ENCODE data around the gene ARMC3.

Gene ARMC3

DNA sequence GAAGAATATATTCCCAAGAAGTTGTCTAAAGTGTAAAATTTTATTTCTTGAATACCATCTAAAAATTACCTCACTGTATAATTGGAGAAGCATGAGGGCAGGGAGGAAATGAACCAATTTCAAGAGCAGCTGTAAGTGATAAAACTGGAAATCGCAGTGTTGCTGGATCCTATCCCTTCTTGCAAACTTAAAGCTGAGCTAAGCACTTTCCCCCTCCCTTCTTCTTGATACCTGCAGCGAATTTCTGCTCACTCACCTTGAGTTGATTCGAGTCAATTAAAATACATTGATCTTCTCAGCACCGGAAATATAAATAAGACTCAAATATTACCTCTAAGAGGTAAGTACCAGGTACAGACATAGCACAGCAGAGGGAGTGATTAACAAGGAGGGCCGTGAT lies 65.5 kb downstream of the ARMC3 start:
- no peak for DNase-seq

GRCh38 chr10:22997096-22997495 lies 69.2 kb downstream of the ARMC3 start:
- no peak for DNase-seq

- DNase-seq: no peak
These were observed 70.2 kb downstream of the ARMC3 start for GRCh38 chr10:22998091-22998490.

DNA sequence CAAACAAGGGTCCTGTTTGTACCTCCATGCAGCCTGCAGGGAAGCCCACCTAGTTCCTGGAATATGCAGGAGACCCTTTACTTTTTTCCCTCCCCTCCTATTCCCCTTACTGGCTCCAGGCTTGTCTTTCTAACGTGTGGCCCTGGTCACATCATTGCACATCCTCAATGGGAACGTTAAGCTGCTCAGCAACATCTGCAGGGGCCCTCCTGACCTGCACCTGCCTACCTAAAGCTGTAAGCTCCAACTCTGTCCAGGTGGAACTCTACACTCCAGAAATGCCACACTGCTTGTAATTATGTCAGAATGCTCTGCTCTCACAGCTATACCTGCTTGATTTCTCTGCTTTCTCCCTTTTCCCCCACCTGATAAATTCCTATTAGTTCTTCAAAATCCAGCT lies 72.1 kb downstream of the ARMC3 start:
- DNase-seq: no peak

DNA sequence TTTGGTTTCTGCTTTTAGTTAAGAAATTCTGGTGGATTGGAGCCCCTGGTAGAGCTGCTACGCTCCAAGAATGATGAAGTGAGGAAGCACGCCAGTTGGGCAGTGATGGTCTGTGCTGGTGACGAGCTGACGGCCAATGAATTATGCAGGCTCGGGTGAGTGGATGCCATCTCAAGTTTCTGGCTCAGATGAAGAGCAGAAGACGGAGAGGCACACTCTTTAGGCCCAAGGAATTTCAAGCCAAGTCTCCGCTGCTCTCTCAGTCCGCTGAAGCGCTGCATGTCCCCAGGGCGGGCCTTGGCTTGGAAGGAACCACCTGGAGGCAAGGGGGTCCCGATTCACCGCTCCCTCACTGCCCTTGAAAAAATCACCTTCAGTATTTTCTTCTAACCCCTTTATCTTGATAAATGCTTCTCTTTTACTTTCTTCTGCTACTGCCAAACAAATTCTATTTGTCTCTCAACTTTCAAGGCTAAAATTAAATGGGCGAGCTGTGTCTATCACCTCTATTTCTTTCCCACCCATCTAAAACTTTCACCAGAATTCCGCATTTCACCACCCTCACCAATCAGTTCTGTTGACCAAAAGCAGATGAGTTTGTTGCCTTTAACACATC lies 74.2 kb downstream of the ARMC3 start:
- no peak for DNase-seq

DNA sequence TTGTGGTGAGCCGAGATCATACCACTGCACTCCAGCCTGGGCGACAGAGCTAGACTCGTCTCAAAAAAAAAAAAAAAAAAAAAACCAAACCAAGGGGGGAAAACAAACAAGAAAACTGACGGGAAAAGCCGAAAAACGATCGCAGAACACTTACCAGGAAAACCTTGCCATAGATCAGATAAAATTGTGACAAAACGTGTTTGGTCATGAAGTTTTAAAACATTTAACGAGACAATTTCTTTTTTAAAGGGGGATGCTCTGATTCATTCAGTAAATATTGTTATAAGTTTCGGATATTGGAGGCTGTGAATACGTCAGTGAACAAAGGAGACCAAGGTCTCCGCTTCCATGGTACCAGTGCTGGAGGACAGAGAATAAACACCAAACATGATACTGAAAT lies 77.3 kb downstream of the ARMC3 start:
- no peak for DNase-seq

- DNase-seq: no peak
These were observed 85.9 kb downstream of the ARMC3 start for GRCh38 chr10:23013581-23014335.

DNA sequence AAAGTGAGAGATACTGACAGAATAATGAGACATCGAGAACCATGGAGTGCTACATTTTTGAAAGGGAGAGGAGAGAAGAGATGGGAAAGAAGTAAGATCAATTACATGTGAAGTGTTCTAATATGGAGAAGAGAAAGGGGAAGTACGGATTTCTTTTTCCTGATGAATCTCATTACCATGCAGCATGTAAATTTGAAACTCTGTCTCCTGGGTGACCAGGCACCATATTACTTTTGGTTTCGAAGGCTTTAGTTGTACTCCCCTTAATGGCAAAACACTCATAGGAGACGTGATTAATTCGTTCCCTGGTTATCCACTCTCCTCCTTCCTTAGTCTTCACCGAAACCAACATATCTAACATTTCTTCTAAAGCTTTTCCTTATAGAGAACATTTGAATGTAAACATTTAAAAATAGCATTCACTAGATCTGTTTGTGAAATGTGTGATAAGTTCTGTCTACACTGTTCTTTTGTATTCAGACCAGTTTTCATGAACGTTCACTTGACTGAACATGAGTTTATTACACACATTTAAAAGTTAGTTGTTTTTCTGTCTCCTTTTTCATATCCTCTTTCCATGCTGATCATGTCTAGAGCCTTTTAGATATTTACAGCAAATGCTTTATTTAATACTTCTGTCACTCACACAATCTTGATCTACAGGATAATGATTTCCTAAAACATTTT lies 87.3 kb downstream of the ARMC3 start:
- no peak for DNase-seq

DNA sequence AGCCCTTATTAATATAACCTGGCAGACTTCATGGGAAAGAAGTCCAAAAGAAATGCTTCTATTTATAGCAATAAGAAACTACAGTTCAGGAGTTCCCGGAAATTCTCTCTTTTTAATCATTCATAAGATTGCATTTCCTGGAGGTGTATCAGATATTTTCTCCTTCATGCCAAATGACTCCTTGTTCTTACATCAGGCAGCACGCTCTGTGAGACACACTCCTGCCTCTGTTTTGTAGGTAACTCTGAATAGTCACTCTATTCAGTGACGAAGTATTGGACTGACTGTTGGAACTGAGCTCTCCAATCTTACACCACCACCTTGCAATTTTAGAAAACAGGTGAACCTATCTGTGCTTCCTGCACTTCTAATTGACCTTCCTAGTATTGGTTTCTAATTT lies 88.8 kb downstream of the ARMC3 start:
- DNase-seq: no peak

GRCh38 chr10:23019633-23020032 lies 91.8 kb downstream of the ARMC3 start:
- no peak for DNase-seq

- DNase-seq: no peak
These were observed 93.6 kb downstream of the ARMC3 start for GRCh38 chr10:23021430-23021829.

DNA sequence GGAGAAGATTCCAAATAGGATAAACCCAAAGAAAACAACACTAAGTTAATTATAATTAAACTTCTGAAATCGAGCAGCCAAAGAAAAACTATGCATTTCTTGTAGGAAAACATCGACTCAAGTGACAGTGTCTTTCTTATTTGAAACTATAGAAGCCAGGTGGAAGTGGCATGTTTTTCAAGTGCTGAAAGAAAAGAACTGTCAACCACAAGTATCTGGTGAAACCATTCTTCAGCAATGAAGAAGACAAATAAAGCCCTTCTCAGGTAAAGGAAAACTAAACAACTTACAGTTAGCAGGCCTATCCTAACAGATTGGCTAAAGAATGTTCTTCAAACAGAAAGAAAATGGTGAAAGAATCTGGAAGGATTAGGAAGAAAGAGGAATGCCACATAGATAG lies 96.1 kb downstream of the ARMC3 start:
- no peak for DNase-seq

DNA sequence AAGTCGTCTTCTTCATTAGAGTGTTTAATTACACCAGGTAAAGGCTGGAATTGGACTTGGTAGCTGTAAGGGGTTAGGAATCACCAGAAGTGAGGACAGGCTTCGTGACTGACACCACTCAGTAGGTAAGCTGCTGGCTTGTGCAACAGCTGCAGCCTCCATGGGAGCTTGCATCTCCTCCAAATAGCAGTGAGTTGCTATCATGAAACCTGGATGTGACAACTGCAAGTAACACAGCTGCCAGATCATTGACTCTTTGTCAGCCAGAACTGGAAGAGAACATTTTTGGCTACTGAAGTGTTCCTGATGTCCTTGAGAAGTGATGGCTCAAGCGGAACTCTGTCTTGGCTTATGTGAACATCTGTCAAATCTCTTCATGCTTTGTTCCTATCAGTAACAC lies 103.5 kb downstream of the ARMC3 start:
- no peak for DNase-seq

DNA sequence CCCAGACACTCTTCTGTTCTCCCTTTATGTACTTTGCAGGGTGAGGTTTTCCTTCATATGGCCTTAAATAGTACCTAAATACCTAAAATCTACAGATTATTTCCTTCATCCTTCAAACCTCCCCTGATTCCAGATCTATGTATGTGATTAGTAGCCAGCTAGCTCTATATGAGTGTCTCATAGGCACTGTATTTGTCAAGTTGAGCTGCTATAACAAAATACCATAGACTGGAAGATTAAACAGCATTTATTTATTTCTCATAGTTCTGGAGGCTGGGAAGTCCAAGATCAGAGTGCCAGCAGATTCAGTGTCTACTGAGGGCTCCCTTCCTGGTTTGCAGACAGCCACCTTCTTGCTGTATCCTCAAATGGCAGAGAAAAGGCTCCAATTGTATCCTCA lies 106.9 kb downstream of the ARMC3 start:
- no peak for DNase-seq

DNA sequence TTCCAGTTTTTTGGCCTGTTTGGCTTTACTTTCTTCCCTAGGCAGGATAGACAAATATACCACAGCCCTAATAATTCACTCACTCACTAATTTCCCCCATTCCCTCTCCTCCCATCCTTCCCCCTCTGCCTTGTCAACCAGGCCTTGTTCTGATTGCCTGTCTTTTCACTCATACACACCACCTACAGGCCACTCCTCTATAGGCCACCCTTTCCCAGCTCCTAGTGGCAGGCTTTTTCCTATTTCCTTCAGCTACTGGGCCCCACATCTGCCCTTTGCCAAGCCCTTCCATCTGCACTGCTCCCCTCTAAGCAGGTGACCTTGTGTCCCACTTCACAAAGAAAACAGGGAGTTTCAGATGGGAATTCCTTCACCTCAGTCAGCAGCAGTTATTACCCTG lies 107.7 kb downstream of the ARMC3 start:
- no peak for DNase-seq

GRCh38 chr10:23037152-23037551 lies 109.3 kb downstream of the ARMC3 start:
- DNase-seq: no peak

GRCh38 chr10:23037561-23037960 lies 109.7 kb downstream of the ARMC3 start:
- DNase-seq: no peak

- no peak for DNase-seq
These were observed 110.3 kb downstream of the ARMC3 start for GRCh38 chr10:23038172-23038571.

- no peak for DNase-seq
These were observed 112.1 kb downstream of the ARMC3 start for GRCh38 chr10:23040002-23040401.

DNA sequence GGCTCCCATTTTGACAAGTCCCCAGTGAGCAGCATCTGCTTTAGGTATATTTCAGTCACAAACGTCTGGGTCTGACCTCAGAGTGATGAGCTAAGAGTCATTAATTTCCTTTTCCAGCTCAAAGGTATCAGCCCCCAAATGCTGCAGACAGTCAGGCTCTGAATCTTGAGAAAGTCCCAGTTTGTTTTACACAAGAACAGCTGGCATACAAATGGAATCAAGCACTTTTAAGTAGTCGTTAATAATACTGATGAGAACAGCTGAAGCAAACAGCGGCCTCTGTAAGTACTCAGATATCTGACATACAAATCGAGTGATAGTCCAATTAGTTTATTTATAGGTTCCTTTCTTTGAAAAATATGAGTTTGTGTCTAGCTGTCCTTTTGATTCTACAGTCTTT lies 118.2 kb downstream of the ARMC3 start:
- DNase-seq: no peak

GRCh38 chr10:23047201-23048050 lies 119.6 kb downstream of the ARMC3 start:
- no peak for DNase-seq

DNA sequence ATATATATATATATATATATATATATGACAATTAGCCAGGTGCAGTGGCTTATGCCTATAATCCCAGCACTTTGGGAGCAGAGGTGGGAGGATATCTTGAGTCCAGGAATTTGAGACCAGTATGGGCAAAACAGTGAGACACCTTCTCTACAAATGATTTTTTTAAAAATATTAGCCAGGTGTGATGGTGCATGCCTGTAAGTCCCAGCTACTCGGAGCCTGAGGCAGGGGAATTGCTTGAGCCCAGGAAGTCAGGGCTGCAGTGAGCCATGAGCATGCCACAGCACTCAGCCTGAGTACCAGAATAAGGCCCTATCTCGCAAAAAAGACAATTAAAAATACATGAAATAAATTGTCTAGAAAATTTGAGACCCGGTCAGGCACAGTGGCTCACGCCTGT lies 120.3 kb downstream of the ARMC3 start:
- DNase-seq: no peak

DNA sequence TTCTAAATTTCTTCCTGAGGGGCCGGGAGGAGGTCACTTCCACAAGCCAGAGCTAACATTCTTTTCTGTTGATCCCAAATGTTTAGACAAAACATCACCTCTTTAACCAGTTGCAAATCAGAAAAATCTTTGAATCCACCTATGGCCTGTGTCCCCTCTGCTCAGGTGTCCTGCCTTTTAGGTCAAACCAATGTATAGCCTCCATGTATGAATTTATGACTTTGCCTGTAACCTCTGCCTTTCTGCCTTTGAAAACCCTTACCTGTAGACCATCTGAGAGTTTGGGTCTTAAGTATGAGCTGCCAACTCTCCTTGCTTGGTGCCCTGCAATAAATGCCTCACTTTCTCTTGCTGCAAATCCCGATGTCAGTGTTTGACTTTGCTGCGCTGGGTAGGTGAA lies 123.4 kb downstream of the ARMC3 start:
- DNase-seq: no peak

All from NCI-H2081 treated with DMSO at 0.1 percent for 48 hours (cell line).